T-cell (primary cell): ENCODE data around the gene AGO3. TPM values are rescaled to one million over a fixed set of nuclear protein-coding genes. Genes with fewer than 3 reads are reported as not detected.

Source experiments
- ATAC-seq, 4 experiments: fragments of 200-7000 bp in 3 of 4; fragments of 150-1000 bp in 1 of 4; cut with Tn5 transposase; replicated peaks in 1 of 4; 1 replicate in 3 of 4; 2 replicates in 1 of 4; pipeline ENCODE4 v1.10.0; 2021; ENCODE audit warnings: moderate library complexity in 3 of 4, mild to moderate bottlenecking in 2 of 4, moderate number of reproducible peaks in 1 of 4
- CTCF ChIA-PET, 2 donors: fragments of 300-600 bp; sonication (Branson Sonifier 250); formaldehyde crosslinking; loops; one replicate each; lab custom pipeline; 2022; ENCODE audit warnings: antibody characterized with exemption in 2 of 2; lab: Charles Lee
- POLR2A ChIA-PET, 2 donors: fragments of 300-600 bp; sonication (Branson Sonifier 250); formaldehyde crosslinking; loops; one replicate each; lab custom pipeline; 2022; ENCODE audit warnings: antibody characterized with exemption in 2 of 2; lab: Charles Lee
- DNase-seq, 35 experiments: peaks; one replicate each; pipeline versions ENCODE4 v3.0.0 to v3.0.0-alpha.2; 2013 to 2023
- H3K27ac ChIP-seq: one replicate; pipeline ENCODE4 v1.5.1; 2013; ENCODE audit warnings: low read length
- H3K27me3 ChIP-seq, 2 experiments: replicated peaks in 1 of 2; 1 replicate in 1 of 2; 2 replicates in 1 of 2; pipeline versions ENCODE4 v1.6.1 to v1.7.0; 2013; ENCODE audit warnings: low read length in 1 of 2, mixed read lengths in 1 of 2; ENCODE audit not compliant: control insufficient read depth in 2 of 2, insufficient read depth in 2 of 2; ENCODE audit errors: extremely low read depth in 1 of 2
- H3K36me3 ChIP-seq, 2 donors: 1 replicate in 1 of 2; 2 replicates in 1 of 2; pipeline versions ENCODE4 v1.6.1 to v1.7.0; 2013; ENCODE audit warnings: low read length in 1 of 2; ENCODE audit not compliant: control insufficient read depth in 2 of 2, insufficient read depth in 1 of 2; ENCODE audit errors: extremely low read depth in 1 of 2
- H3K4me1 ChIP-seq, 2 experiments: 1 replicate in 1 of 2; 2 replicates in 1 of 2; pipeline versions ENCODE4 v1.6.1 to v1.7.0; 2013; ENCODE audit warnings: low read length in 2 of 2, mixed read lengths in 1 of 2; ENCODE audit not compliant: insufficient read depth in 2 of 2, control insufficient read depth in 1 of 2; ENCODE audit errors: extremely low read depth in 1 of 2
- H3K4me3 ChIP-seq, 2 donors: 1 replicate in 1 of 2; 2 replicates in 1 of 2; pipeline versions ENCODE4 v1.5.1 to v1.7.0; 2013; ENCODE audit warnings: mild to moderate bottlenecking in 2 of 2, low read length in 1 of 2, moderate library complexity in 1 of 2; ENCODE audit not compliant: control insufficient read depth in 1 of 2; ENCODE audit errors: extremely low read depth in 1 of 2
- H3K9me3 ChIP-seq: 2 replicates; pipeline ENCODE4 v1.7.0; 2013
- H3K27ac Mint-ChIP-seq, 2 donors: one replicate each; pipeline ENCODE4 v1.8.0; 2020 to 2021; ENCODE audit warnings: mild to moderate bottlenecking in 2 of 2, mixed read lengths in 2 of 2
- H3K27me3 Mint-ChIP-seq, 2 donors: one replicate each; pipeline ENCODE4 v1.8.0; 2021 to 2022; ENCODE audit warnings: mixed read lengths in 2 of 2
- H3K36me3 Mint-ChIP-seq: one replicate; pipeline ENCODE4 v1.8.0; 2021; ENCODE audit warnings: mixed read lengths
- H3K4me1 Mint-ChIP-seq, 3 donors: one replicate each; pipeline ENCODE4 v1.8.0; 2020 to 2022; ENCODE audit warnings: mixed read lengths in 3 of 3, mild to moderate bottlenecking in 1 of 3
- H3K4me3 Mint-ChIP-seq, 3 donors: one replicate each; pipeline ENCODE4 v1.8.0; 2020 to 2022; ENCODE audit warnings: mild to moderate bottlenecking in 3 of 3, mixed read lengths in 3 of 3, moderate library complexity in 3 of 3
- H3K9me3 Mint-ChIP-seq, 3 donors: one replicate each; pipeline ENCODE4 v1.8.0; 2020 to 2022; ENCODE audit warnings: mixed read lengths in 3 of 3
- WGBS: methylation state at CpG from one replicate; pipeline ENCODE4 v1.1.5; 2013; ENCODE audit warnings: missing lambda C conversion rate; ENCODE audit not compliant: insufficient coverage; 5-methylcytosine and 5-hydroxymethylcytosine counted together
- total RNA-seq, 35 experiments: library from RNA in 6 of 35; stranded (reverse) in 6 of 35; fragments of 120-200 nt in 1 of 35; gene quantifications; one replicate each; pipeline versions ENCODE4 v1.2.1 to v1.2.4 and lab custom pipeline; 2013 to 2026

Gene AGO3
- total RNA-seq, 5 donors from 2014 or later (not counting 1 experiment from before 2014, with no cell fraction given) = 33.4 to 44.0 (median 37.5) TPM

DNA sequence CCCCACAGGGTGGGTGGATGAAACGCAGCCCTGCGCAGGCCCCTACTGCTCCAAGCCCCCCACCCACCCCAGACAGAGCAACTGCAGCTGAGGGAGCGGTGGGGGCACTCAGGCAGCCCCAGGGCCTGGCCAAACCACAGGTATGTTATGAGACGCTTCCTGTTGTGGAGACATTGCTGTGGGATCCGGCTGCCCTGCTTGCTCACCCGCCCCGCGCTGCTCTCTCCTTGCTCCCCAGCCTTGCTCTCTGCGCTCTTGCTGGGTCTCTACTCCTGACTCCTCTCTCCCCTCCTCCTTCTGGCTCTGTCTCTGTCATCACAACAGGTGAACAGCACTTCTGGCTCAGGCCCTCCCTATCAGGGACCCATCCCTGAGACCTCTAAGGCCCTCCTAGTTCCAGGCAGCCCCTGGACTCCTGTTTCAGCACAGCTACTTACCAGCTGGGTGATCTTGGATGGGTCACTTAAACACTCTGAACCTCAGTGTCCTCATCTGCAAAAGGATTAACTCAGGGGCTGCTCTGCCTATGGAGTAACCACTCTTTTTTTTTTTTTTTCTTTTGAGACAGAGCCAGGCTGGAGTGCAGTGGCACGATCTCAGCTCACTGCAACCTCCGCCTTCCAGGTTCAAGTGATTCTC is 178.3 kb downstream of the AGO3 start:
- no peaks in the 10 kb centered on the region for H3K36me3 ChIP-seq

DNA sequence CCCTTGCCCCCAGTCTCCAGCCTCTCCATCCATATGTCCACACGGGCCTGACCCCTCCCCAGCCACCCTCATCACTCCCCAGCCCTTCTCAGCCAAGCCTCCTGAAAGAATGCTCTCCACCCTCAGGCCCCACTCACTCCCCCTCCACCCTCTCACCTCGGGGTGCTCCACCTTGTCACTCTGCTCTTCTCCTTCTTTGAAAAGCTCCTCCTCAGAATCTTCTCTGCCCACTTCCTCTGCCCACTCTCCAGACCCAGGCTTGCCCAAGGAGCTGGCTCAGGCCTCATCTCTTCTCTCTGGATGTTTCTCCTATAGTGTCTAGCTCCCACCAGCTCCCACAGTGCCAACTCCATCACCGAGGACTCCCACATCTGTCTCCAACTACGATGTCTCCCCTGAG is 180.2 kb downstream of the AGO3 start:
- no peak overlapping the region for H3K4me3 Mint-ChIP-seq
- no peak overlapping the region for H3K27ac ChIP-seq
- H3K27me3 ChIP-seq = peaks cover 0 to 3% of the 10 kb centered on the region in 2 experiments
- peak overlapping the region; percentile 6 to 46 for H3K27ac Mint-ChIP-seq
- H3K9me3 ChIP-seq = no peaks in the 10 kb centered on the region
- H3K4me3 ChIP-seq = no peak overlapping the region
- no peaks in the 10 kb centered on the region for H3K9me3 Mint-ChIP-seq
- POLR2A ChIA-PET = no interaction called here
- ATAC-seq (no peak), DNase-seq (no peak)
- peaks cover 8 to 28% of the 10 kb centered on the region in 2 experiments for H3K4me1 ChIP-seq
- H3K4me1 Mint-ChIP-seq = peaks cover 26 to 34% (median 27%) of the 10 kb centered on the region in 3 donors
- 73% methylated on average over 4 of the region's 4 CpGs for WGBS
- no peaks in the 10 kb centered on the region for H3K36me3 ChIP-seq
- CTCF ChIA-PET = interaction anchor here in 1 of 2 donors (0.5 to 1.6 kb wide), 2 partner anchors 24 to 123 kb away, joined by 3 read pairs; no protein-coding TSS in a partner anchor
- H3K36me3 Mint-ChIP-seq = no peaks in the 10 kb centered on the region
- peaks cover 0 to 4% of the 10 kb centered on the region in 2 donors for H3K27me3 Mint-ChIP-seq

More for the DNA sequence above, 178.3 kb downstream of the AGO3 start:
- no peaks in the 10 kb centered on the region for H3K27me3 ChIP-seq
- ATAC-seq (peak; percentile 96 to 99 (median 99)), DNase-seq (peak in 34 of 35 experiments; percentile 28 to 75 (median 52))
- H3K4me3 ChIP-seq = no peak overlapping the region
- POLR2A ChIA-PET = no interaction called here
- peak overlapping the region; percentile 29 to 45 (median 43) for H3K4me3 Mint-ChIP-seq
- peaks cover 8 to 28% of the 10 kb centered on the region in 2 experiments for H3K4me1 ChIP-seq
- no peaks in the 10 kb centered on the region for H3K9me3 Mint-ChIP-seq
- H3K27ac ChIP-seq = peak overlapping the region; percentile 41
- CTCF ChIA-PET = interaction anchor here (0.6 to 0.7 kb wide), 2 partner anchors 9 kb away, joined by 4 to 6 read pairs; no protein-coding TSS in a partner anchor
- peaks cover 26 to 34% (median 27%) of the 10 kb centered on the region in 3 donors for H3K4me1 Mint-ChIP-seq
- peaks cover 0 to 4% of the 10 kb centered on the region in 2 donors for H3K27me3 Mint-ChIP-seq
- peak overlapping the region; percentile 82 to 91 for H3K27ac Mint-ChIP-seq
- H3K9me3 ChIP-seq = no peaks in the 10 kb centered on the region
- WGBS = 6% methylated on average over 5 of the region's 11 CpGs
- H3K36me3 Mint-ChIP-seq = no peaks in the 10 kb centered on the region

GRCh38 chr1:36112823-36113222 is 181.9 kb downstream of the AGO3 start:
- Mint-ChIP-seq H3K4me3 (no peak overlapping the region), H3K36me3 (no peaks in the 10 kb centered on the region), H3K27me3 (peaks cover 0 to 8% of the 10 kb centered on the region in 2 donors), H3K27ac (no peak overlapping the region), H3K4me1 (peaks cover 25 to 31% (median 26%) of the 10 kb centered on the region in 3 donors), H3K9me3 (no peaks in the 10 kb centered on the region)
- ATAC-seq = no peak
- 93% methylated on average over 9 of the region's 9 CpGs for WGBS
- H3K27me3 ChIP-seq = peaks cover 0 to 11% of the 10 kb centered on the region in 2 experiments
- no peak overlapping the region for H3K27ac ChIP-seq
- ChIA-PET CTCF (interaction anchor here in 1 of 2 donors (0.6 kb wide), 1 partner anchor 1621 kb away, joined by 3 read pairs; no protein-coding TSS in a partner anchor), POLR2A (no interaction called here)
- H3K36me3 ChIP-seq = no peaks in the 10 kb centered on the region
- peaks cover 8 to 27% of the 10 kb centered on the region in 2 experiments for H3K4me1 ChIP-seq
- DNase-seq = no peak
- H3K9me3 ChIP-seq = no peaks in the 10 kb centered on the region
- no peak overlapping the region for H3K4me3 ChIP-seq

DNA sequence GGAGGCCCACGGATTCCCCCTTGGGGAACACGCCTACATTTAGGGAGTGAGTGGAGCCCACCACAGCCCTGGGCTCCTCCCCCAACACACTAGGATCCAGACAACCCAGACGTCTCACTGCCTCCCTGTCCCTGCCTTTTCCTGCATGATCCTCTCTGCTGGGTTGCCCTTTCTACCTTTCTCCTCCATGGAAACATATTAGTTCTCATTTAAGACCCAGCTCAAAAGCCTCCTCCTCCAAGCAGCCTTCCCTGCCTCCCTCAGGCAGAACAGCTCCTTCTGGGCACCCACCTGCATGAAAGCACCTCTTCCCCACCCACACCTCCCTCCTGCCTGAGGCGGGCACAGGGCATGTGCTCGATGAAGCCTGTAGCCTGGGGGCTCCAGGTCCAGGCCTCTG is 183.5 kb downstream of the AGO3 start:
- Histone ChIP-seq H3K9me3 (no peaks in the 10 kb centered on the region), H3K4me1 (peaks cover 2 to 11% of the 10 kb centered on the region in 2 experiments), H3K36me3 (no peaks in the 10 kb centered on the region), H3K4me3 (no peak overlapping the region), H3K27ac (no peak overlapping the region), H3K27me3 (peaks cover 0 to 20% of the 10 kb centered on the region in 2 experiments)
- 69% methylated on average over 3 of the region's 5 CpGs for WGBS
- Mint-ChIP-seq H3K9me3 (no peaks in the 10 kb centered on the region), H3K27me3 (peaks cover 0 to 8% of the 10 kb centered on the region in 2 donors), H3K4me1 (peaks cover 10 to 17% (median 12%) of the 10 kb centered on the region in 3 donors), H3K36me3 (no peaks in the 10 kb centered on the region), H3K4me3 (no peak overlapping the region), H3K27ac (no peak overlapping the region)
- ChIA-PET CTCF (no interaction called here), POLR2A (no interaction called here)
- no peak for DNase-seq
- ATAC-seq = no peak

GRCh38 chr1:36115200-36115669 is 184.3 kb downstream of the AGO3 start:
- ATAC-seq (no peak), DNase-seq (no peak)
- Mint-ChIP-seq H3K4me3 (no peak overlapping the region), H3K27ac (no peak overlapping the region), H3K4me1 (peaks cover 6 to 11% (median 8%) of the 10 kb centered on the region in 3 donors), H3K9me3 (no peaks in the 10 kb centered on the region), H3K27me3 (peaks cover 3 to 12% of the 10 kb centered on the region in 2 donors), H3K36me3 (no peaks in the 10 kb centered on the region)
- ChIA-PET CTCF (no interaction called here), POLR2A (interaction anchor here in 1 of 2 donors (0.7 kb wide), 1 partner anchor 48 kb away, joined by 4 read pairs; no protein-coding TSS in a partner anchor)
- Histone ChIP-seq H3K27ac (no peak overlapping the region), H3K4me3 (no peak overlapping the region), H3K27me3 (peaks cover 0 to 25% of the 10 kb centered on the region in 2 experiments), H3K4me1 (peaks cover 0 to 7% of the 10 kb centered on the region in 2 experiments), H3K9me3 (no peaks in the 10 kb centered on the region), H3K36me3 (no peaks in the 10 kb centered on the region)
- 86% methylated on average over 12 of the region's 18 CpGs for WGBS

DNA sequence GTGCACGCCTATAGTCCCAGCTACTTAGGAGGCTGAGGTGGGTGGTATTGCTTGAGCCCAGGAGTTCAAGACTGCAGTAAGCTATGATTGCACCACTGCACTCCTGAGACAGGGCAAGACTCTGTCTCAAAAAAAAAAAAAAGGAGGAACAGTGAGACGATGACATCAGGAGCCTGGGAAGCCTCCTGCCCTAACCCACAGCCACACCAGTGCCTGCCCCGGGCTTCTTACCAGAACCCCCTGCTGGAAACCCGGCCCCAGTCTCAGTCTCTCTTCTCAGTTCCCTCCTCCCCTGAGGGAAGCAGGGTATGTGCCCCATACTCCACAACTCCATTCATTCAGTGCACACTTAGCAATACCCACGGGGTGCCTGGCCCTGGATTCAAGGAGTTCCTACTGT is 185.0 kb downstream of the AGO3 start:
- peaks cover 4 to 12% of the 10 kb centered on the region in 2 donors for H3K27me3 Mint-ChIP-seq
- H3K4me3 ChIP-seq = no peak overlapping the region
- POLR2A ChIA-PET = interaction anchor here in 1 of 2 donors (0.7 kb wide), 1 partner anchor 48 kb away, joined by 4 read pairs; no protein-coding TSS in a partner anchor
- H3K36me3 ChIP-seq = no peaks in the 10 kb centered on the region
- ATAC-seq (no peak), DNase-seq (no peak)
- no peaks in the 10 kb centered on the region for H3K36me3 Mint-ChIP-seq
- H3K4me3 Mint-ChIP-seq = no peak overlapping the region
- no peak overlapping the region for H3K27ac Mint-ChIP-seq
- H3K9me3 ChIP-seq = no peaks in the 10 kb centered on the region
- 100% methylated on average over 3 of the region's 5 CpGs for WGBS
- H3K27me3 ChIP-seq = peaks cover 0 to 25% of the 10 kb centered on the region in 2 experiments
- H3K4me1 ChIP-seq = peaks cover 0 to 3% of the 10 kb centered on the region in 2 experiments
- no peak overlapping the region for H3K27ac ChIP-seq
- CTCF ChIA-PET = no interaction called here
- peaks cover 5 to 8% (median 6%) of the 10 kb centered on the region in 3 donors for H3K4me1 Mint-ChIP-seq
- no peaks in the 10 kb centered on the region for H3K9me3 Mint-ChIP-seq
